ENCODE data around the gene NCKAP5.

The NCKAP5 gene

GRCh38 chr2:133255360-133255759 lies 312.9 kb downstream of the NCKAP5 start:
- no peak for DNase-seq (ENCODE audit: low read depth)
- H3K4me3 ChIP-seq (ENCODE audit: control insufficient read depth, low read depth, low read length): no peak overlapping the region
- TF ChIP-seq, protein P1, sequence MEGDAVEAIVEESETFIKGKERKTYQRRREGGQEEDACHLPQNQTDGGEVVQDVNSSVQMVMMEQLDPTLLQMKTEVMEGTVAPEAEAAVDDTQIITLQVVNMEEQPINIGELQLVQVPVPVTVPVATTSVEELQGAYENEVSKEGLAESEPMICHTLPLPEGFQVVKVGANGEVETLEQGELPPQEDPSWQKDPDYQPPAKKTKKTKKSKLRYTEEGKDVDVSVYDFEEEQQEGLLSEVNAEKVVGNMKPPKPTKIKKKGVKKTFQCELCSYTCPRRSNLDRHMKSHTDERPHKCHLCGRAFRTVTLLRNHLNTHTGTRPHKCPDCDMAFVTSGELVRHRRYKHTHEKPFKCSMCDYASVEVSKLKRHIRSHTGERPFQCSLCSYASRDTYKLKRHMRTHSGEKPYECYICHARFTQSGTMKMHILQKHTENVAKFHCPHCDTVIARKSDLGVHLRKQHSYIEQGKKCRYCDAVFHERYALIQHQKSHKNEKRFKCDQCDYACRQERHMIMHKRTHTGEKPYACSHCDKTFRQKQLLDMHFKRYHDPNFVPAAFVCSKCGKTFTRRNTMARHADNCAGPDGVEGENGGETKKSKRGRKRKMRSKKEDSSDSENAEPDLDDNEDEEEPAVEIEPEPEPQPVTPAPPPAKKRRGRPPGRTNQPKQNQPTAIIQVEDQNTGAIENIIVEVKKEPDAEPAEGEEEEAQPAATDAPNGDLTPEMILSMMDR (conservative IDR thresholded peaks at IDR 0.05; ENCODE audit: control insufficient read depth, insufficient read depth, low read depth, low read length): no peak

GRCh38 chr2:133253793-133254192 lies 314.5 kb downstream of the NCKAP5 start:
- DNase-seq (ENCODE audit: low read depth): no peak
- no peak overlapping the region for H3K4me3 ChIP-seq (ENCODE audit: control insufficient read depth, low read depth, low read length)
- TF ChIP-seq, protein P1 (conservative IDR thresholded peaks at IDR 0.05; ENCODE audit: control insufficient read depth, insufficient read depth, low read depth, low read length): no peak

DNA sequence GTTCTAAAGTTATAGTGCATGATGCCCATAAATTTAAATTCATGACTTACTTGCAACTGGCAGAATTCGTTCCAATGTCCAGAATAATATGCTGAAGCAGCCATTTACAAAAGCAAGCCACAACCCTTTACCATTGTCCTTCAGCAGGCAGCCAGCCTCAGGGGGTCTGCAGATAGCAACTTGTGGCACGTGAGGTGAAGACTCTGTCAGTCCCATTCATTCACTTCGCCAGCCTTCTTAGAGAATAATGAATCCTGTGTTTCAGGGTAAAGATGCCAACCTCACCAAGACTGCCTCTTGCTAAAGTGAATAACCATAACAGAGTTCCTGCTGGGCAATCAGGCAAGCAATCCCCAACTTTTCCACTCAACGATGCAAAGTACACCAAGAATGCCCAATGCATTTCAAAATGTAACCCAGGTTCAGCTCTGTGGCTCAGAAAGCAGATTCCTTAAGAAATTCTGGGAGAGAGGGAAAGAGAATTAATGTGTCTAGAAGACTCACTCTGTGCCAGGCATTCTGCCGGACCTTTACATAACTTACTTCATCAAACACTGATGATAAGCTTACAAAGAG lies 315.4 kb downstream of the NCKAP5 start:
- H3K4me3 ChIP-seq (ENCODE audit: control insufficient read depth, low read depth, low read length): no peak overlapping the region
- DNase-seq (ENCODE audit: low read depth): no peak
- TF ChIP-seq, protein P1 (conservative IDR thresholded peaks at IDR 0.05; ENCODE audit: control insufficient read depth, insufficient read depth, low read depth, low read length): no peak

DNA sequence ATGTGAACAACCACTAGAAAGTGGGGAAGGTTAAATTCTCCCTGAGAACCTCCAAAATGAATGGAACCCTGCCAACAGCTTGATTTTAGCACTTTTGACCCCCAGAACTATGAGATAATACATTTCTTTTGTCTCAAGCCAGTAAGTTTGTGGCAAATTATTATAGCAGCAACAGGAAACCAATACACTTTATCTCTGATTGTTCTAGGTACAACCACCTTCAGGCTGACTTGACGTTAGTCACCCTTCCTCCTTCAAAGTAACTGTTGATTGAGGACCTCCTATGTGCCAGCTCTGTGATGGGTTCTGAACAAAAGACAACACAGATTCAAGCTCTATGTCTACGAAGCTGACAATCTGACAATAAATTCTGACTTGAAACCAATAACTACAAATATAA lies 318.9 kb downstream of the NCKAP5 start:
- DNase-seq (ENCODE audit: low read depth): no peak
- TF ChIP-seq, protein P1 (conservative IDR thresholded peaks at IDR 0.05; ENCODE audit: control insufficient read depth, insufficient read depth, low read depth, low read length): no peak
- no peak overlapping the region for H3K4me3 ChIP-seq (ENCODE audit: control insufficient read depth, low read depth, low read length)

- H3K4me3 ChIP-seq (ENCODE audit: control insufficient read depth, low read depth, low read length): no peak overlapping the region
- TF ChIP-seq, protein P1 (conservative IDR thresholded peaks at IDR 0.05; ENCODE audit: control insufficient read depth, insufficient read depth, low read depth, low read length): no peak
- no peak for DNase-seq (ENCODE audit: low read depth)
Observed at GRCh38 chr2:133248264-133248663, 320.0 kb downstream of the NCKAP5 start.

DNA sequence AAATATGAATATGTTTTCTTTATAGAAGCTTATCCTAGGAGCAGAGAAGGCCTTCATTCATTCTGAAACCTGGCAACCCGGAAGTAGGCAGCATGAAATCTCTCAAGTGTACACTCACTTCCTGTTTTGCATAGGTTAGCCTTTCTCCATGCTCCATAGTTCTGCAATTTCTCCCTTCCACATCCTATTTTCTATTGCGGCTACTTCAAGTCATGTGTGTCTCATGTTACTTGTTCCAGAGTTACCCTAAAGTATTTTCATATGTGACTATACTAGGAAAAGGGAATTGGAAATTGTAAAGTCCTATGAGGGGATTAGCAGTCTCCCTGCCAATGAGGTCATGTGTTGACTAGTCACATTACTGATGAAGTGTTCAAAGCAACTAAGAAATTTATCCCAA lies 320.6 kb downstream of the NCKAP5 start:
- H3K4me3 ChIP-seq (ENCODE audit: control insufficient read depth, low read depth, low read length): no peak overlapping the region
- TF ChIP-seq, protein P1 (conservative IDR thresholded peaks at IDR 0.05; ENCODE audit: control insufficient read depth, insufficient read depth, low read depth, low read length): no peak
- no peak for DNase-seq (ENCODE audit: low read depth)

DNA sequence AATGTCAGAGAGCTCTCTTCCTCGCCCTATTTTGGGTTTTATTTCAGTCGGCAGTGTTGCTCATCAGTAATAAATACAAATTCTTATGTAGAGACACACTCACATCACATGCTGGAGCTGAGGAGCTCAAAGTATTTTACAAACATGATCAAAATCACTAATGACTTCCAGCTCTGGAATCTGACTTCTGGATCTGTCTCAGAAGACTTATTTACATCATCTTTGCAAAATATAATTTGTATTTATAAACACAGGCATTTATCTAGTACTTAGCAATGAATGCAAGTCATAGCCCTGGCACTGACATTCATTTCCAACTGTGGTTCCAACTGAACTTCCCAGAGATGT lies 327.1 kb downstream of the NCKAP5 start:
- H3K4me3 ChIP-seq (ENCODE audit: control insufficient read depth, low read depth, low read length): no peak overlapping the region
- TF ChIP-seq, protein P1 (conservative IDR thresholded peaks at IDR 0.05; ENCODE audit: control insufficient read depth, insufficient read depth, low read depth, low read length): no peak
- peak; percentile 5 for DNase-seq (ENCODE audit: low read depth)

All from fibroblast of mammary gland (primary cell).